HEK293 (cell line): ENCODE data around the gene ERI3.

Experiments used
- BCL11A ChIP-seq: fragments of 450-650 bp; formaldehyde crosslinking; IDR thresholded peaks from 2 replicates; pipeline ENCODE4 v1.5.1; 2016; ENCODE audit warnings: low read depth, missing biosample characterization, missing genetic modification characterization
- MYNN ChIP-seq: fragments of 450-650 bp; formaldehyde crosslinking; IDR thresholded peaks from 2 replicates; pipeline ENCODE4 v1.5.1; 2016; ENCODE audit warnings: missing biosample characterization, missing genetic modification characterization, borderline replicate concordance
- ZNF121 ChIP-seq: fragments of 450-650 bp; formaldehyde crosslinking; IDR thresholded peaks from 2 replicates; pipeline ENCODE4 v1.5.1; 2016; ENCODE audit warnings: missing biosample characterization, missing genetic modification characterization
- ZNF214 ChIP-seq: fragments of 450-650 bp; formaldehyde crosslinking; IDR thresholded peaks from 2 replicates; pipeline ENCODE4 v1.5.1; 2017; ENCODE audit warnings: missing biosample characterization, mild to moderate bottlenecking, missing genetic modification characterization, borderline replicate concordance

GRCh38 chr1:44371206-44371605, 16.1 kb upstream of the ERI3 start:
- no peak for TF ChIP-seq BCL11A (tag by site-specific recombination)
- no peak for TF ChIP-seq ZNF121 (tag by site-specific recombination)
- no peak for TF ChIP-seq MYNN (tag by site-specific recombination)
- TF ChIP-seq ZNF214 (tag by site-specific recombination), result no peak
